Measurements from ENCODE around the gene VPS36. TPM values are rescaled to one million over a fixed set of nuclear protein-coding genes. Genes with fewer than 3 reads are reported as not detected.

Gene VPS36
- total RNA-seq, 6 experiments from 2014 or later: 16.7 to 24.3 (median 19.9) TPM

- no peak for DNase-seq
- Mint-ChIP-seq H3K4me1 (ENCODE audit: low read depth) (peaks cover 66% of the 10 kb centered on the region), H3K27me3 (ENCODE audit: insufficient read depth) (no peaks in the 10 kb centered on the region), H3K27ac (peak overlapping the region; percentile 95), H3K9me3 (no peaks in the 10 kb centered on the region), H3K36me3 (ENCODE audit: low read depth) (peaks cover 18% of the 10 kb centered on the region), H3K4me3 (peak overlapping the region; percentile 98)
- TF ChIP-seq, protein P1, sequence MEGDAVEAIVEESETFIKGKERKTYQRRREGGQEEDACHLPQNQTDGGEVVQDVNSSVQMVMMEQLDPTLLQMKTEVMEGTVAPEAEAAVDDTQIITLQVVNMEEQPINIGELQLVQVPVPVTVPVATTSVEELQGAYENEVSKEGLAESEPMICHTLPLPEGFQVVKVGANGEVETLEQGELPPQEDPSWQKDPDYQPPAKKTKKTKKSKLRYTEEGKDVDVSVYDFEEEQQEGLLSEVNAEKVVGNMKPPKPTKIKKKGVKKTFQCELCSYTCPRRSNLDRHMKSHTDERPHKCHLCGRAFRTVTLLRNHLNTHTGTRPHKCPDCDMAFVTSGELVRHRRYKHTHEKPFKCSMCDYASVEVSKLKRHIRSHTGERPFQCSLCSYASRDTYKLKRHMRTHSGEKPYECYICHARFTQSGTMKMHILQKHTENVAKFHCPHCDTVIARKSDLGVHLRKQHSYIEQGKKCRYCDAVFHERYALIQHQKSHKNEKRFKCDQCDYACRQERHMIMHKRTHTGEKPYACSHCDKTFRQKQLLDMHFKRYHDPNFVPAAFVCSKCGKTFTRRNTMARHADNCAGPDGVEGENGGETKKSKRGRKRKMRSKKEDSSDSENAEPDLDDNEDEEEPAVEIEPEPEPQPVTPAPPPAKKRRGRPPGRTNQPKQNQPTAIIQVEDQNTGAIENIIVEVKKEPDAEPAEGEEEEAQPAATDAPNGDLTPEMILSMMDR (IDR thresholded peaks at IDR 0.05): no peak
These were observed 4.0 kb upstream of the VPS36 start for GRCh38 chr13:52454459-52454819.

DNA sequence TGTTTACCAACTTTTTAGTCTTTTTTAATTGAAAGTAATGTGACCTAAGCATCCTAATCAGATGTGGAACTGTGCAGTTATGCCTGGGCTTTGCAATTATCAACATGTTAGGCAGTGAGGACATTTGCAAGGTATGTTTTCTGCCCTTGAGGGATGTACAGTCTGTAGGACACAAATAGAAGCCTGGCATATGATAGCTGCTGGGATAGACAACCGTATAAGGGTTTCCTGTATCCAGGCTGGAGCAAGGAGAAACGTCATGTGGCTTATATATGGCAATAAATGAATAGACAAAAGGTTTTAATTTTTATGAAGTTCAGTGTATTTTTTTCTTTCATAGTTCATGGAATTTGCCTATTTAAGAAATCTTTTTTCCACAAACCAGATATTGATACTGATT, 2.0 kb upstream of the VPS36 start:
- TF ChIP-seq, protein P1 (IDR thresholded peaks at IDR 0.05): no peak
- Mint-ChIP-seq H3K4me3 (no peak overlapping the region), H3K4me1 (ENCODE audit: low read depth) (peaks cover 69% of the 10 kb centered on the region), H3K36me3 (ENCODE audit: low read depth) (peaks cover 22% of the 10 kb centered on the region), H3K27ac (no peak overlapping the region), H3K27me3 (ENCODE audit: insufficient read depth) (no peaks in the 10 kb centered on the region), H3K9me3 (no peaks in the 10 kb centered on the region)
- DNase-seq: no peak

GRCh38 chr13:52451135-52451804, 836 bp upstream of the VPS36 start:
- no peak overlapping the region for H3K27ac Mint-ChIP-seq
- no peaks in the 10 kb centered on the region for H3K9me3 Mint-ChIP-seq
- no peak for DNase-seq
- no peaks in the 10 kb centered on the region for H3K27me3 Mint-ChIP-seq (ENCODE audit: insufficient read depth)
- TF ChIP-seq, protein P1 (IDR thresholded peaks at IDR 0.05): no peak
- H3K4me1 Mint-ChIP-seq (ENCODE audit: low read depth): peaks cover 61% of the 10 kb centered on the region
- peak overlapping the region; percentile 97 for H3K4me3 Mint-ChIP-seq
- H3K36me3 Mint-ChIP-seq (ENCODE audit: low read depth): peaks cover 13% of the 10 kb centered on the region

GRCh38 chr13:52450793-52451116, 321 bp upstream of the VPS36 start:
- Mint-ChIP-seq H3K27ac (no peak overlapping the region), H3K4me3 (peak overlapping the region; percentile 97), H3K36me3 (ENCODE audit: low read depth) (peaks cover 9% of the 10 kb centered on the region), H3K27me3 (ENCODE audit: insufficient read depth) (no peaks in the 10 kb centered on the region), H3K9me3 (no peaks in the 10 kb centered on the region), H3K4me1 (ENCODE audit: low read depth) (peaks cover 57% of the 10 kb centered on the region)
- TF ChIP-seq, protein P1 (IDR thresholded peaks at IDR 0.05): peak; percentile 68
- DNase-seq: no peak

- Mint-ChIP-seq H3K4me3 (peak overlapping the region; percentile 97), H3K9me3 (no peaks in the 10 kb centered on the region), H3K27ac (peak overlapping the region; percentile 92), H3K27me3 (ENCODE audit: insufficient read depth) (no peaks in the 10 kb centered on the region), H3K4me1 (ENCODE audit: low read depth) (peaks cover 55% of the 10 kb centered on the region), H3K36me3 (ENCODE audit: low read depth) (peaks cover 9% of the 10 kb centered on the region)
- no peak for DNase-seq
- TF ChIP-seq, protein P1 (IDR thresholded peaks at IDR 0.05): no peak
These were observed 963 bp downstream of the VPS36 start for GRCh38 chr13:52449331-52450011.

Measured in HFFc6 (cell line).